Activated CD8-positive, alpha-beta memory T cell treated with anti-CD3 and anti-CD28 coated beads, Interleukin-2, amount 50 U/mL, for 1 hour (primary cell): Measurements from ENCODE around the gene TLK2.
A peak's percentile ranks its signal among the peaks of the same experiment; 100 is the strongest.
"Not testable (repeated sequence)": the region's sequence is repeated elsewhere in the genome, so short reads cannot be mapped to it uniquely, and the experiment has no call there.

Experiments used
- DNase-seq: peaks from one replicate; pipeline ENCODE4 v3.0.0-alpha.2; 2020; ENCODE audit errors: extremely low read depth

The TLK2 gene

GRCh38 chr17:62478424-62478879, at the start of gene TLK2:
Gene TLK2 (plus strand): TSS chr17:62478825. CDS start chr17:62481126, 2,301 bp downstream.
- DNase-seq, result peak; percentile 65

- not testable (repeated sequence) for DNase-seq
Measured at GRCh38 chr17:62435251-62435650, 43.4 kb upstream of the TLK2 start.

GRCh38 chr17:62441181-62441580, 37.4 kb upstream of the TLK2 start:
- DNase-seq, result not testable (repeated sequence)

GRCh38 chr17:62444063-62444462, 34.6 kb upstream of the TLK2 start:
- no peak for DNase-seq

- DNase-seq, result not testable (repeated sequence)
Measured at GRCh38 chr17:62445791-62446190, 32.8 kb upstream of the TLK2 start.

- not testable (repeated sequence) for DNase-seq
Measured at GRCh38 chr17:62452195-62452594, 26.4 kb upstream of the TLK2 start.

GRCh38 chr17:62453041-62453440, 25.6 kb upstream of the TLK2 start:
- DNase-seq, result not testable (repeated sequence)

- DNase-seq, result not testable (repeated sequence)
Measured at GRCh38 chr17:62453656-62454055, 25.0 kb upstream of the TLK2 start.

- DNase-seq, result not testable (repeated sequence)
Measured at GRCh38 chr17:62454111-62454510, 24.5 kb upstream of the TLK2 start.

- DNase-seq, result no peak
Measured at GRCh38 chr17:62456016-62456415, 22.6 kb upstream of the TLK2 start.

- not testable (repeated sequence) for DNase-seq
Measured at GRCh38 chr17:62458483-62458882, 20.1 kb upstream of the TLK2 start.

GRCh38 chr17:62464422-62464821, 14.2 kb upstream of the TLK2 start:
- DNase-seq, result not testable (repeated sequence)

GRCh38 chr17:62465271-62465670, 13.4 kb upstream of the TLK2 start:
- not testable (repeated sequence) for DNase-seq

GRCh38 chr17:62470666-62471379, 7.8 kb upstream of the TLK2 start:
- DNase-seq, result not testable (repeated sequence)

GRCh38 chr17:62471380-62471880, 7.2 kb upstream of the TLK2 start:
- DNase-seq, result not testable (repeated sequence)

- not testable (repeated sequence) for DNase-seq
Measured at GRCh38 chr17:62473030-62473982, 5.3 kb upstream of the TLK2 start.

GRCh38 chr17:62477111-62477510, 1.5 kb upstream of the TLK2 start:
- DNase-seq, result not testable (repeated sequence)

GRCh38 chr17:62477718-62478408, 762 bp upstream of the TLK2 start:
- DNase-seq, result not testable (repeated sequence)

- not testable (repeated sequence) for DNase-seq
Measured at GRCh38 chr17:62478880-62479638, 434 bp downstream of the TLK2 start.

GRCh38 chr17:62479639-62480258, 1.1 kb downstream of the TLK2 start:
- not testable (repeated sequence) for DNase-seq
